ENCODE measurements around the gene FGF14. TPM values are rescaled to one million over a fixed set of nuclear protein-coding genes. Genes with fewer than 3 reads are reported as not detected.

FGF14 gene
- total RNA-seq, 1 donor from 2014 or later: 4.6 TPM

DNA sequence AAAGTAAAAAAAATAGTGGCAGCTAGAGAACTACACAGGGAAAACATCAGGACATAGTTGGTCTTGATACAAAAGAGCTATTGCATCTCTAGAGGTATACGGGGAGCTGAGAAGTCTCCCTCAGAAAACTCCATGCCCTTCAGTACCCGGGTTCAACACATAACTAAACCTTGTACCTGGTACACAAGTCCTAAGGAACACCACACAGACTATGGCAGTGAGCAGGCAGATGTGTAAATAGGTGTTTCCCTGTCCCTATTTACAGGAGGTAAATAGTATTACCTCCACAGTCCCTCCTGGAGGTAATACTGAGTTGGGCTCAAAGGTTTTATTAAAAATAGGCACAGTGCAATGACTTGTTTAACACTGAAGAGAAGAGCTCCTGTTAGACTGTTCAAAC, 5.9 kb downstream of the FGF14 start:
- H3K36me3 Mint-ChIP-seq (ENCODE audit: insufficient read depth): no peaks in the 10 kb centered on the region
- no peak for DNase-seq (ENCODE audit: low spot score, unreplicated experiment)
- H3K27me3 Mint-ChIP-seq: peaks cover 46% of the 10 kb centered on the region
- TF ChIP-seq, protein P1, sequence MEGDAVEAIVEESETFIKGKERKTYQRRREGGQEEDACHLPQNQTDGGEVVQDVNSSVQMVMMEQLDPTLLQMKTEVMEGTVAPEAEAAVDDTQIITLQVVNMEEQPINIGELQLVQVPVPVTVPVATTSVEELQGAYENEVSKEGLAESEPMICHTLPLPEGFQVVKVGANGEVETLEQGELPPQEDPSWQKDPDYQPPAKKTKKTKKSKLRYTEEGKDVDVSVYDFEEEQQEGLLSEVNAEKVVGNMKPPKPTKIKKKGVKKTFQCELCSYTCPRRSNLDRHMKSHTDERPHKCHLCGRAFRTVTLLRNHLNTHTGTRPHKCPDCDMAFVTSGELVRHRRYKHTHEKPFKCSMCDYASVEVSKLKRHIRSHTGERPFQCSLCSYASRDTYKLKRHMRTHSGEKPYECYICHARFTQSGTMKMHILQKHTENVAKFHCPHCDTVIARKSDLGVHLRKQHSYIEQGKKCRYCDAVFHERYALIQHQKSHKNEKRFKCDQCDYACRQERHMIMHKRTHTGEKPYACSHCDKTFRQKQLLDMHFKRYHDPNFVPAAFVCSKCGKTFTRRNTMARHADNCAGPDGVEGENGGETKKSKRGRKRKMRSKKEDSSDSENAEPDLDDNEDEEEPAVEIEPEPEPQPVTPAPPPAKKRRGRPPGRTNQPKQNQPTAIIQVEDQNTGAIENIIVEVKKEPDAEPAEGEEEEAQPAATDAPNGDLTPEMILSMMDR (IDR thresholded peaks at IDR 0.05; ENCODE audit: unreplicated experiment): no peak
- H3K4me3 Mint-ChIP-seq (ENCODE audit: low read depth): peak overlapping the region; percentile 26
- peaks cover 11% of the 10 kb centered on the region for H3K4me1 Mint-ChIP-seq (ENCODE audit: low read depth)
- H3K27ac Mint-ChIP-seq: no peak overlapping the region
- no peaks in the 10 kb centered on the region for H3K9me3 Mint-ChIP-seq (ENCODE audit: low read depth)

DNA sequence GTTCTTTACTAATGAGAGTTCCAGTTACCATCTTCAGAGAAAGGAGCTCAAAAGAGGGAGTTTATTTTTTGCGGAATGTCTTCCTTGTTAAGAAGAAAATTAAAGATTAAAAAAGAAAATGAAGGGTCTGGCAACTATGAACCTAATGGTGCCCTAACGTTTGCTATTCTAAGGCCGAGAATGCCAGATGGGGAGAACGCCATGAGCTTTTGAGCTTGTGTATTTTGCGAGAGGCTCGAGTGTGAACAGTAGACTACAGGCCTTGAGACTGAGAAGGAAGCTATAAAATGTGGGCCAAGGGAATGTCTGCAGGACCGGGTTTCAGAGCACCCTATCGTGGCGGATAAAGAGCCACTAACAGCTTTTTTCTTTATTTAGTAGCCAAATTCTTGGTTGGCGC, 6.7 kb downstream of the FGF14 start:
- TF ChIP-seq, protein P1 (IDR thresholded peaks at IDR 0.05; ENCODE audit: unreplicated experiment): no peak
- Mint-ChIP-seq H3K4me1 (ENCODE audit: low read depth) (peaks cover 7% of the 10 kb centered on the region), H3K36me3 (ENCODE audit: insufficient read depth) (no peaks in the 10 kb centered on the region), H3K9me3 (ENCODE audit: low read depth) (no peaks in the 10 kb centered on the region), H3K27ac (peak overlapping the region; percentile 95), H3K4me3 (ENCODE audit: low read depth) (peak overlapping the region; percentile 85), H3K27me3 (peaks cover 38% of the 10 kb centered on the region)
- DNase-seq (ENCODE audit: low spot score, unreplicated experiment): no peak

DNA sequence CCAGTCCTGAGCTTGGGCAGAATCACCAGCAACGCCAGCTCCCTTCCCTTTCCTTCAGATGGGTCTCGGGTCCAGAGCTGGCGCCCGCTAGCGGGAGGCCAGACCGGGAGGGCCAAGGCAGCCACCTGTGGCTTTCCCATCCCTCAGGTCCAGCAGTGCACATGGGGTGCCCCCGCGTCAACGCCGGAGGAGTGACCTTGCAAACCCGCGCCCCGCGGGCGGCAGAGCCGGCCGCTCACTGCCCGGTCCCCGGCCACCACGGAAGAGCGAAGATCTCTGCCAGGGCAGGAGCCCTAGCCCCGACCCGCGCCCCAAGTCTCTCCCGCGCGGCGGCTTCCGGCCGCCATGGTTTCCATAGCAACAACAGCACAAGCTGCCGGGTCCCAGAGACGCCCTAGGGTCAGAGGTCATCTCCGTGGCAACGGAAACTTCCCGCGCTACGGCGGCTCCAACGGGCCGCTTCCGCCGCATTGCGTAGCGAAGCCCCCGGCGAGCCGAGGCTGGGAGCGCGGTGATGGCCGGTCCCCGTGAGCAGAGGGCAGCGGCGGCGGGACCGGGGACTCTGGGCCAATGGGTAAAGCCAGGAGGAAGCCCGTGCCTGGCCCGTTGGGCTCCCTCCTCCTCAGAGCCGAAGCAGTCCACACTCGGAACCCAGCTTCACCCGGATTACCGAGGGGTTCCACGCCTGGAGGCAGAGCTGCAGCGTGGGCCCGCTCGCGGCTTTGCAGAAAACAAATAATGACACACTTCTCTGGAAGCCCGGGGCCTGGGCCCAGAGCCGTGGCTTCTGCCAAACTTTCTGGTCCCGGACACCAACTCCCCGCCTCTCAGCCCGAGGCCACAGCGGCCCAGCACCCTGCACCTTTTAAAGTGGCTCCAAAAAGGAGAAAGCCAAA, 7.4 kb downstream of the FGF14 start:
- Mint-ChIP-seq H3K9me3 (ENCODE audit: low read depth) (no peaks in the 10 kb centered on the region), H3K27me3 (peaks cover 32% of the 10 kb centered on the region), H3K27ac (peak overlapping the region; percentile 95), H3K4me1 (ENCODE audit: low read depth) (peaks cover 7% of the 10 kb centered on the region), H3K36me3 (ENCODE audit: insufficient read depth) (no peaks in the 10 kb centered on the region), H3K4me3 (ENCODE audit: low read depth) (peak overlapping the region; percentile 85)
- TF ChIP-seq, protein P1 (IDR thresholded peaks at IDR 0.05; ENCODE audit: unreplicated experiment): peak; percentile 48
- peak; percentile 91 for DNase-seq (ENCODE audit: low spot score, unreplicated experiment)

DNA sequence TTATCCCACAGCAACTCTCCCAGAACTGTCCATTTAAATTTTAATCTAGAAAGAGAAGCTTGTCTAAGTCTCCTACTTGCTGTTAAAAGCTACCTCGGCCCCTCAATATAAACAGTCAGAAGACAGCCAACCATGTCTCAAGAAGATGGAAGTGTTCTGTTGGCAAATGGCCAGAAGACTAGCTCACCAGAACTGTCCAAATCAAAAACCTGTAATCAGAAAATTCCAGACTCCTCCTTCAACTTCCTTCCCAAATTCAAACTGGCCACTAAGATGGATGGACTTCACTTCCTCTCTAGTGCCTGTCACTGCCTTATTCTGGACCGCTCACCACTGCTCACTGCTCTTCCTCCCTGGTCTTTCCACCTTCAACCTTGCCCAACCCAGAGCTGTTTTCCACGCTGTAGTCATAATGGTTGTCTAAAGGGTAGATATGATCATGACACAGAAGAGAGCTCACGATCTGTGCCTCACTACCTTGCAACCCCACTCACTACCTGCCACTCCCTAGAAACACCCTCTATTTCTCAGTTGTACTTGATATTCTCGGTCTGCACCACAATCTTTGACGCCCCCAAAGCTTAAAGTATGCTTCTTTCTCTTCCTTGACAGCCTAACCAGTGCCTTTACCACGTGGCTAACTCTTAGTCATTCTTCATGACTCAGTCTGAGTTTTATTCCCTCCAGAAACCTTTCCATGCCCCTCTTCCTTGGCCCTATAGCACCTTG, 9.2 kb downstream of the FGF14 start:
- no peaks in the 10 kb centered on the region for H3K36me3 Mint-ChIP-seq (ENCODE audit: insufficient read depth)
- no peak overlapping the region for H3K27ac Mint-ChIP-seq
- peaks cover 23% of the 10 kb centered on the region for H3K27me3 Mint-ChIP-seq
- DNase-seq (ENCODE audit: low spot score, unreplicated experiment): no peak
- peaks cover 7% of the 10 kb centered on the region for H3K4me1 Mint-ChIP-seq (ENCODE audit: low read depth)
- TF ChIP-seq, protein P1 (IDR thresholded peaks at IDR 0.05; ENCODE audit: unreplicated experiment): no peak
- no peak overlapping the region for H3K4me3 Mint-ChIP-seq (ENCODE audit: low read depth)
- H3K9me3 Mint-ChIP-seq (ENCODE audit: low read depth): no peaks in the 10 kb centered on the region

DNA sequence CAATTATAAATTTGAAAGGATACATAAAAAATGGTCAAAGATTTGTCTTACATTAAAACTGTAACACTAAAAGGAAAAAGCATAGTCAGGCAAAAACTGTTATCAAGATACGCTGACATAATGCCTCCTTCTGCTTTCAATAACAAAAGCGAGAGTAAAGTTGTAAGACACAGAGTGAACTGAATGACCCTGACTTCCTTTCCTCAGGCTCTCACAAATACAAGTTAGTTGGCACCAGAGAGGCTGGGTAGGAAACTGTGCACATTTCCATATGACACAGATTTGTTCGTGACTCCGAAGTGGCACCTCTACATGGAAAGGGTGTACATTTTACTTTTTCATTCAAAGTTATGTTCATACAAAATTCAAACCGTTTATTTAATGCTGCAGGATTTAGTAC, 15.4 kb downstream of the FGF14 start:
- H3K9me3 Mint-ChIP-seq (ENCODE audit: low read depth): no peaks in the 10 kb centered on the region
- H3K27me3 Mint-ChIP-seq: no peaks in the 10 kb centered on the region
- no peak overlapping the region for H3K4me3 Mint-ChIP-seq (ENCODE audit: low read depth)
- DNase-seq (ENCODE audit: low spot score, unreplicated experiment): no peak
- no peaks in the 10 kb centered on the region for H3K36me3 Mint-ChIP-seq (ENCODE audit: insufficient read depth)
- no peak overlapping the region for H3K27ac Mint-ChIP-seq
- TF ChIP-seq, protein P1 (IDR thresholded peaks at IDR 0.05; ENCODE audit: unreplicated experiment): no peak
- H3K4me1 Mint-ChIP-seq (ENCODE audit: low read depth): no peaks in the 10 kb centered on the region

Data from progenitor cell of endocrine pancreas (in vitro differentiated cells).